ENCODE measurements around the gene RARS1. TPM values are rescaled to one million over a fixed set of nuclear protein-coding genes. Genes with fewer than 3 reads are reported as not detected.

RARS1 gene
- total and polyA plus RNA-seq, 4 donors, result 42.6 to 66.2 (median 54.0) TPM

DNA sequence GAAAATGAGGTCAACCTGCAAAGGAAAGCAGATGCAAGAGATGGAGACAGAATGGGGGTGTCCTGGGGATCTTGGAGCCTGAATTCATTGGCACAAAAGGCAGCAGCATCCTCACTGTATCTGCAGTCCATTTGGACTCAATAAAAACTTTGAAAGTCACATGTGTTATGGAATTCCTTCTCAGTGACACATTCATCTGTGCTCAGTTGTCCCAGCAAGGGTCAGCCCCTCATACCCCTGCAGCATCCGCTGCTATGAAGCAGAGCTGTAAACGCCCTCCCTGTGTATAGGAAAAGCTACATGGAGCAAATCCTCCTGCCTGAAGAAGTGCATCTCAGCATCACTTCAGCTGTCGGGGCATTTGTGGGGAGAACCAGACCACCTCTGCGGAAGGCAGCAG is 14.5 kb upstream of the RARS1 start:
- DNase-seq (no peak), ATAC-seq (ENCODE audit: low FRiP score) (no peak)
- Histone ChIP-seq H3K36me3 (ENCODE audit: control insufficient read depth in 1 of 2, insufficient read depth in 2 of 2, low read length in 1 of 2) (no peaks in the 10 kb centered on the region), H3K4me1 (ENCODE audit: control insufficient read depth in 1 of 2, insufficient read depth in 2 of 2, low read length in 2 of 2) (no peaks in the 10 kb centered on the region), H3K27ac (ENCODE audit: low read depth in 1 of 2, low read length in 2 of 2) (no peak overlapping the region), H3K27me3 (ENCODE audit: control insufficient read depth in 1 of 2, insufficient read depth in 2 of 2, low read length in 1 of 2) (no peaks in the 10 kb centered on the region), H3K9me3 (ENCODE audit: control insufficient read depth, low read length) (peaks cover 2% of the 10 kb centered on the region), H3K4me3 (ENCODE audit: low read length in 2 of 2) (no peak overlapping the region)
- intact Hi-C loops (cut with DNase I), result no loop called here
- 79 to 80% methylated on average over 4 of the region's 4 CpGs for WGBS, 2 donors

DNA sequence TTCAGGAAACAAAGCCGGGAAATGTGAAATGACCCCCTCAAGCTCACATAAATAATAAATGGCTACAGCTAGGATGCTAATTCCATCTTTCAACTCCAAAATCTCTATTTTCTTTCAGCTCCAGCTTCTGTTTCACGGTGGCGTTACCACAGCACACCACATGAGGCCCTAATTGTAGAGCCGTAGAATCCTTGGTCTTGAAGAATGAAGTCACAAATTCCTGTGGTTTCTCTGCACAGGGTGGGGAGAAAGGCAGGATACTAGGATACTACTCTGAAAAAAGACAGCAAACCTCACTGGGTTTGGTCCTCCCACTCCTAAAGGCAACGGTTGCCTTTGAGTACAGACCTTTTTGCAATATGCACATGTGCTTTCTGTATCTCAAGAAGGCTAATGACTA is 13.9 kb upstream of the RARS1 start:
- no peak overlapping the region for H3K4me3 ChIP-seq (ENCODE audit: low read length in 2 of 2)
- H3K27me3 ChIP-seq (ENCODE audit: control insufficient read depth in 1 of 2, insufficient read depth in 2 of 2, low read length in 1 of 2), result no peaks in the 10 kb centered on the region
- peaks cover 2% of the 10 kb centered on the region for H3K9me3 ChIP-seq (ENCODE audit: control insufficient read depth, low read length)
- no peaks in the 10 kb centered on the region for H3K36me3 ChIP-seq (ENCODE audit: control insufficient read depth in 1 of 2, insufficient read depth in 2 of 2, low read length in 1 of 2)
- no peak overlapping the region for H3K27ac ChIP-seq (ENCODE audit: low read depth in 1 of 2, low read length in 2 of 2)
- DNase-seq (no peak), ATAC-seq (ENCODE audit: low FRiP score) (no peak)
- intact Hi-C loops (cut with DNase I), result no loop called here
- H3K4me1 ChIP-seq (ENCODE audit: control insufficient read depth in 1 of 2, insufficient read depth in 2 of 2, low read length in 2 of 2), result no peaks in the 10 kb centered on the region
- WGBS, 2 donors, result 27 to 44% methylated on average over 5 of the region's 5 CpGs

DNA sequence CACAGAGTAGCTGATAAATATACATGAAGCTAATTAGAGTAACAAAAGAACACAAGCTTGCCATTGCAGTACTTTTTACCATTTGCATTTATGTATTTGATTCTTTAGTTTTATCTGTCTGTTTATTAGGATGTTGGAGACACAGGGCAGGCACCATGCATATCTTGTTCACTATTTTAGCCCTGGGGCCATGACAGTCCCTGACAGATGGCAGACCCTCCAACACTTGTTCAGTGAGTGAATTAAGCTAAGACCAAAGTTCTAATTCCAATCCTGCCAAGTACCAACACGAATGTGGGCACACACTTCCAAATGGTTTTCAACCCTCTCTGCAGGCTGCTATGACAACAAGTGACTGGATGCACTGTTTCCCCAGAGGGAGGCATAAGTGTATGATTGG is 12.0 kb upstream of the RARS1 start:
- Histone ChIP-seq H3K4me1 (ENCODE audit: control insufficient read depth in 1 of 2, insufficient read depth in 2 of 2, low read length in 2 of 2) (no peaks in the 10 kb centered on the region), H3K27me3 (ENCODE audit: control insufficient read depth in 1 of 2, insufficient read depth in 2 of 2, low read length in 1 of 2) (peaks cover 0 to 1% of the 10 kb centered on the region in 2 donors), H3K27ac (ENCODE audit: low read depth in 1 of 2, low read length in 2 of 2) (no peak overlapping the region), H3K36me3 (ENCODE audit: control insufficient read depth in 1 of 2, insufficient read depth in 2 of 2, low read length in 1 of 2) (no peaks in the 10 kb centered on the region), H3K9me3 (ENCODE audit: control insufficient read depth, low read length) (peaks cover 2% of the 10 kb centered on the region), H3K4me3 (ENCODE audit: low read length in 2 of 2) (no peak overlapping the region)
- ATAC-seq (ENCODE audit: low FRiP score) (no peak), DNase-seq (no peak)
- 63 to 67% methylated on average over 1 of the region's 1 CpG for WGBS, 2 donors
- intact Hi-C loops (cut with DNase I), result no loop called here

DNA sequence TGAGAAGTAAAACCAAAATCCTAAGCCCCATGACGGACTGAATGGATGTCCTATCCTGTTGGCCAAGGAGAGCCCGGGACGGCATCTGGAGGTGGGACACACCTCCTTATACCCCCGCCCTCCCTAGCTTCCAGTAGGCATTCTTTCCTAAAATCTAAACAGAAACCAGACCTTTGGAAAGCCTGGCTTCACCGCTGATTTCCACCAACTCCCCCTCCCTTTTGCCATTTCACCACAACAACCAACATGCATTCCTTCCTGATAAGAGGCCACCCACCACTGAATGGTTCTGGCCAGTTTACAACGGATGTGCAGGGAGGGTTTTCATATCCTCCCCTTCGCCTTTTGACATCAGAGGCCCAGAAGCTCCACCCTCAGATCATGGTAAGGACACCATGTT is 9.2 kb upstream of the RARS1 start:
- H3K9me3 ChIP-seq (ENCODE audit: control insufficient read depth, low read length), result no peaks in the 10 kb centered on the region
- 49 to 50% methylated on average over 7 of the region's 7 CpGs for WGBS, 2 donors
- H3K4me3 ChIP-seq (ENCODE audit: low read length in 2 of 2), result no peak overlapping the region
- DNase-seq (no peak), ATAC-seq (ENCODE audit: low FRiP score) (no peak)
- intact Hi-C loops (cut with DNase I), result no loop called here
- H3K27me3 ChIP-seq (ENCODE audit: control insufficient read depth in 1 of 2, insufficient read depth in 2 of 2, low read length in 1 of 2), result peaks cover 0 to 1% of the 10 kb centered on the region in 2 donors
- no peaks in the 10 kb centered on the region for H3K36me3 ChIP-seq (ENCODE audit: control insufficient read depth in 1 of 2, insufficient read depth in 2 of 2, low read length in 1 of 2)
- no peaks in the 10 kb centered on the region for H3K4me1 ChIP-seq (ENCODE audit: control insufficient read depth in 1 of 2, insufficient read depth in 2 of 2, low read length in 2 of 2)
- H3K27ac ChIP-seq (ENCODE audit: low read depth in 1 of 2, low read length in 2 of 2), result no peak overlapping the region

DNA sequence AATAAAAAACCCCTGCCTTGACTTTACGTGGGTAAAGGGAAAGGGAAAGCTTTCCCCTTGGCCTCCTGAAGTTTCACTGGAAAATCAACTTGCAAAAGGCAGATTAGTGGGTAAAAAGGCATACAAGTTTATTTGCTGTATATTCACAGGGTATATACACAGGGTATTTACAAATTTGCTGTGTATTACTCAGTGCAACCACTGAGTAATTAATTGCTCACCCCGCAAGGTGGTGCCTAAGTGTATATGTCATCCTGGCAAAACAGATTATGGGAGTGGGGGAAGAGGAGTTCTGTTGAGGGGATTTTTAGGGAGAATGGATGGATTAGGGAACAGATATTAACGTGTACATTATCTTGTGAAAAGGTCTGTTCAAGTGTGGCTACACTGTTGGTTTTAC is 7.1 kb upstream of the RARS1 start:
- H3K4me1 ChIP-seq (ENCODE audit: control insufficient read depth in 1 of 2, insufficient read depth in 2 of 2, low read length in 2 of 2), result no peaks in the 10 kb centered on the region
- H3K27ac ChIP-seq (ENCODE audit: low read depth in 1 of 2, low read length in 2 of 2), result no peak overlapping the region
- H3K4me3 ChIP-seq (ENCODE audit: low read length in 2 of 2), result no peak overlapping the region
- intact Hi-C loops (cut with DNase I), result no loop called here
- DNase-seq (no peak), ATAC-seq (ENCODE audit: low FRiP score) (no peak)
- H3K9me3 ChIP-seq (ENCODE audit: control insufficient read depth, low read length), result no peaks in the 10 kb centered on the region
- 73 to 80% methylated on average over 3 of the region's 3 CpGs for WGBS, 2 donors
- H3K36me3 ChIP-seq (ENCODE audit: control insufficient read depth in 1 of 2, insufficient read depth in 2 of 2, low read length in 1 of 2), result no peaks in the 10 kb centered on the region
- H3K27me3 ChIP-seq (ENCODE audit: control insufficient read depth in 1 of 2, insufficient read depth in 2 of 2, low read length in 1 of 2), result peaks cover 1 to 3% of the 10 kb centered on the region in 2 donors

DNA sequence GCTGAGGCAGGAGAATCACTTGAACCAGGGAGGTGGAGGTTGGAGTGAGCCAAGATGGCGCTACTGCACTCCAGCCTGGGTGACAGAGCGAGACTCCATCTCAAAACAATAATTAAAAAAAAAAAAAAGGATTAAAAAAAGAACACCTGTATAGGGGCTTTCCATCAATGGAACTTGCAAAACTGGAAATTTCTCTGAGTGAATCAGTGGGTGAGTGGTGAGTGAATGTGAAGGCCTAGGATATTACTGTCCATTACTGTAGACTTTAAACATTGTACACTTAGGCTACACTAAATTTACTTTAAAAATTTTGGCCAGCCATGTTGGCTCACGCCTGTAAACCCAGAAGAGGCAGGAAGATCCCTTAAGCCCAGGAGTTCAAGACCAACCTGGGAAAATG is 5.7 kb upstream of the RARS1 start:
- intact Hi-C loops (cut with DNase I), result loop anchor here in 1 of 2 donors (10.0 kb wide), 2 partner anchors 94 to 216 kb away; partner anchors contain the start of gene PANK3
- Histone ChIP-seq H3K4me1 (ENCODE audit: control insufficient read depth in 1 of 2, insufficient read depth in 2 of 2, low read length in 2 of 2) (no peaks in the 10 kb centered on the region), H3K27me3 (ENCODE audit: control insufficient read depth in 1 of 2, insufficient read depth in 2 of 2, low read length in 1 of 2) (peaks cover 1 to 3% of the 10 kb centered on the region in 2 donors), H3K27ac (ENCODE audit: low read depth in 1 of 2, low read length in 2 of 2) (no peak overlapping the region), H3K4me3 (ENCODE audit: low read length in 2 of 2) (no peak overlapping the region), H3K36me3 (ENCODE audit: control insufficient read depth in 1 of 2, insufficient read depth in 2 of 2, low read length in 1 of 2) (no peaks in the 10 kb centered on the region), H3K9me3 (ENCODE audit: control insufficient read depth, low read length) (no peaks in the 10 kb centered on the region)
- 80 to 85% methylated on average over 3 of the region's 3 CpGs for WGBS, 2 donors
- DNase-seq (no peak), ATAC-seq (ENCODE audit: low FRiP score) (no peak)

DNA sequence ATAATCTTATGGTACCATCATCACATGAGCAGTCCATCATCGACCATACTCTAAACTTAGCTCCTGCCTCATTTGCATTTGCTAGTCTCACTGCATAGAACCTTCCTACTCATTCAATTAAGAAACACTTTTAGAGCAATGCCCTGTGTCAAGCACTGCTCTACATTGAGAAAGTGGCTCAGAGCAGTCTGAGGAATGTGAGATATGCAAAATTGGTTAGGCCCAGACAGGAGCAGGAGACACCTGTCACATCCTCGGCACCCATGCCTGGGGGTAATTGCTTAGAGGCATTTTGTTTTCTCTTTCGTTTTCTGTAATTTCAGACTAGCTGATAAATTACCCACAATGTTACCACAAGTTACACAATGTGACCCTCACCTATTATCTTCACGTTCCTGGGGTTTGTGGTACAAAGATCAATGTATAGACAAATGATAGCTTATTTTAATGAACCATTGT is 4.9 kb upstream of the RARS1 start:
- Histone ChIP-seq H3K4me3 (ENCODE audit: low read length in 2 of 2) (no peak overlapping the region), H3K27me3 (ENCODE audit: control insufficient read depth in 1 of 2, insufficient read depth in 2 of 2, low read length in 1 of 2) (peaks cover 1 to 3% of the 10 kb centered on the region in 2 donors), H3K27ac (ENCODE audit: low read depth in 1 of 2, low read length in 2 of 2) (no peak overlapping the region), H3K4me1 (ENCODE audit: control insufficient read depth in 1 of 2, insufficient read depth in 2 of 2, low read length in 2 of 2) (no peaks in the 10 kb centered on the region), H3K9me3 (ENCODE audit: control insufficient read depth, low read length) (no peaks in the 10 kb centered on the region), H3K36me3 (ENCODE audit: control insufficient read depth in 1 of 2, insufficient read depth in 2 of 2, low read length in 1 of 2) (no peaks in the 10 kb centered on the region)
- intact Hi-C loops (cut with DNase I), result loop anchor here in 1 of 2 donors (10.0 kb wide), 2 partner anchors 93 to 217 kb away; partner anchors contain the start of gene PANK3
- 51 to 61% methylated on average over 4 of the region's 4 CpGs for WGBS, 2 donors
- DNase-seq, result no peak
- ATAC-seq (ENCODE audit: low FRiP score), result no peak

DNA sequence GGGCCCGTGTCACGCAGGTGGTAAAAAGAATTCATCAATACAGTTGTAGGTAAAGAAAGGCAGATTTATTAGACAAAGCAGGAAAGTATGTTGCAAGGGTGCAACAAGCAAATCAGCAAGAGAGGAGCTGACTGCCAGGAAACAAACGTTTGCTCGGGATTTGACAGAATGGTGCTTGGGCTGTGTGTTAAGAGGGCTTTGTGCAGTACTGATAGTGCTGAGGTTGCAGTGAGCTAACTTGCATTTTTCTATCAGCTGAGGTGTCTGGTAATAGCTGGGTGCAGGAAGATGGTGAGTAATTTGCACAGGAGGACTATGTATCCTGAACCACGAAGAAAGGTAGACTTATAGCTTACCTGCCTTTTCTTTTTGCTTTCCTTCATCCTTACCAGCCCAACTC is 3.9 kb upstream of the RARS1 start:
- no peaks in the 10 kb centered on the region for H3K36me3 ChIP-seq (ENCODE audit: control insufficient read depth in 1 of 2, insufficient read depth in 2 of 2, low read length in 1 of 2)
- H3K27me3 ChIP-seq (ENCODE audit: control insufficient read depth in 1 of 2, insufficient read depth in 2 of 2, low read length in 1 of 2), result peaks cover 1 to 3% of the 10 kb centered on the region in 2 donors
- intact Hi-C loops (cut with DNase I), result loop anchor here in 1 of 2 donors (10.0 kb wide), 2 partner anchors 92 to 218 kb away; partner anchors contain the start of gene PANK3
- H3K27ac ChIP-seq (ENCODE audit: low read depth in 1 of 2, low read length in 2 of 2), result no peak overlapping the region
- H3K4me3 ChIP-seq (ENCODE audit: low read length in 2 of 2), result no peak overlapping the region
- no peak for DNase-seq
- no peaks in the 10 kb centered on the region for H3K9me3 ChIP-seq (ENCODE audit: control insufficient read depth, low read length)
- WGBS, 2 donors, result 67 to 68% methylated on average over 5 of the region's 5 CpGs
- H3K4me1 ChIP-seq (ENCODE audit: control insufficient read depth in 1 of 2, insufficient read depth in 2 of 2, low read length in 2 of 2), result no peaks in the 10 kb centered on the region
- ATAC-seq (ENCODE audit: low FRiP score), result no peak

DNA sequence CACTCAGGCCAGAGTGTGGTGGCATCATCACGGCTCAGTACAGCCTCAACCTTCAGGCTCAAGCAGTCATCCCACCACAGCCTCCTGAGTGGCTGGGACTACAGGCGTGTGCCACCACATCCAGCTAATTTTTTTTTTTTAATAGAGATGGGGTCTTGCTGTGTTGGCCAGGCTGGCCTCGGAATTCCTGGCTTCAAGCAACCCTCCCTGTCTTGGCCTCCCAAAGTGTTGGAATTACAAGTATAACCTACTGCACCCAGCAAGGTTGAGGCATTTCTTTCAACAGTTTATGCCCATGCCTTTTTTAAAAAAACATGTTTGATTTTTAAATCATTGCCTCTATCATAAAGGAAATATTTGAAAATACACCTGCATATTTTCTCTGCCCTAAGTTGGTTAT is 2.8 kb downstream of the RARS1 start:
- H3K27ac ChIP-seq (ENCODE audit: low read depth in 1 of 2, low read length in 2 of 2), result no peak overlapping the region
- ATAC-seq (ENCODE audit: low FRiP score), result no peak
- no peak overlapping the region for H3K4me3 ChIP-seq (ENCODE audit: low read length in 2 of 2)
- H3K36me3 ChIP-seq (ENCODE audit: control insufficient read depth in 1 of 2, insufficient read depth in 2 of 2, low read length in 1 of 2), result peaks cover 3 to 6% of the 10 kb centered on the region in 2 donors
- no peaks in the 10 kb centered on the region for H3K9me3 ChIP-seq (ENCODE audit: control insufficient read depth, low read length)
- no peaks in the 10 kb centered on the region for H3K27me3 ChIP-seq (ENCODE audit: control insufficient read depth in 1 of 2, insufficient read depth in 2 of 2, low read length in 1 of 2)
- H3K4me1 ChIP-seq (ENCODE audit: control insufficient read depth in 1 of 2, insufficient read depth in 2 of 2, low read length in 2 of 2), result no peaks in the 10 kb centered on the region
- no peak for DNase-seq
- intact Hi-C loops (cut with DNase I), result loop anchor here (2.0 to 10.0 kb wide), 4 partner anchors 86 to 224 kb away; partner anchors contain the start of gene PANK3 (in 2 of the 2)
- WGBS, 2 donors, result 88 to 93% methylated on average over 3 of the region's 3 CpGs

Data from aorta (tissue), 5 donors.